ENCODE results near the gene HSCB.

The HSCB gene

GRCh38 chr22:28710576-28711191 is 31.2 kb upstream of the HSCB start:
- Histone ChIP-seq H2AFZ (ENCODE audit: low read depth, low read length, severe bottlenecking) (no peak overlapping the region), H3K36me3 (ENCODE audit: low read length) (peaks cover 23% of the 10 kb centered on the region), H3K4me3 (ENCODE audit: insufficient read depth, low read length, poor library complexity, severe bottlenecking) (no peak overlapping the region), H3K9me2 (replicated peaks; ENCODE audit: insufficient read depth, low read length) (no peaks in the 10 kb centered on the region), H3F3A (ENCODE audit: insufficient read depth) (no peaks in the 10 kb centered on the region), H3K9me3 (ENCODE audit: insufficient read depth, low read length) (no peaks in the 10 kb centered on the region), H3K79me2 (ENCODE audit: insufficient read depth, low read length) (no peaks in the 10 kb centered on the region), H4K20me1 (ENCODE audit: low read depth, low read length) (no peaks in the 10 kb centered on the region), H3K27me3 (ENCODE audit: low read length) (no peaks in the 10 kb centered on the region), H3K27ac (ENCODE audit: low read depth, low read length) (no peak overlapping the region), H3K4me2 (ENCODE audit: low read depth, low read length, poor library complexity, severe bottlenecking) (no peak overlapping the region), H3K9ac (ENCODE audit: low read length) (no peak overlapping the region)
- TF ChIP-seq CTCF (IDR thresholded peaks at IDR 0.05; ENCODE audit: insufficient read depth, low read length, poor library complexity, severe bottlenecking), result no peak
- no peak for TF ChIP-seq EZH2phosphoT487 (conservative IDR thresholded peaks at IDR 0.05; ENCODE audit: low read length)

GRCh38 chr22:28711341-28711740 is 30.5 kb upstream of the HSCB start:
- peaks cover 23% of the 10 kb centered on the region for H3K36me3 ChIP-seq (ENCODE audit: low read length)

GRCh38 chr22:28711820-28712777 is 29.7 kb upstream of the HSCB start:
- H3K9me3 ChIP-seq (ENCODE audit: insufficient read depth, low read length), result no peaks in the 10 kb centered on the region
- no peak overlapping the region for H3K4me2 ChIP-seq (ENCODE audit: low read depth, low read length, poor library complexity, severe bottlenecking)
- H3K79me2 ChIP-seq (ENCODE audit: insufficient read depth, low read length), result no peaks in the 10 kb centered on the region
- H3K27ac ChIP-seq (ENCODE audit: low read depth, low read length), result no peak overlapping the region
- H2AFZ ChIP-seq (ENCODE audit: low read depth, low read length, severe bottlenecking), result no peak overlapping the region
- H3K9me2 ChIP-seq (replicated peaks; ENCODE audit: insufficient read depth, low read length), result no peaks in the 10 kb centered on the region
- H4K20me1 ChIP-seq (ENCODE audit: low read depth, low read length), result no peaks in the 10 kb centered on the region
- H3K4me3 ChIP-seq (ENCODE audit: insufficient read depth, low read length, poor library complexity, severe bottlenecking), result no peak overlapping the region
- H3K36me3 ChIP-seq (ENCODE audit: low read length), result peaks cover 25% of the 10 kb centered on the region
- H3K27me3 ChIP-seq (ENCODE audit: low read length), result no peaks in the 10 kb centered on the region
- TF ChIP-seq CTCF (IDR thresholded peaks at IDR 0.05; ENCODE audit: insufficient read depth, low read length, poor library complexity, severe bottlenecking), result no peak
- TF ChIP-seq EZH2phosphoT487 (conservative IDR thresholded peaks at IDR 0.05; ENCODE audit: low read length), result no peak
- H3F3A ChIP-seq (ENCODE audit: insufficient read depth), result no peaks in the 10 kb centered on the region
- H3K9ac ChIP-seq (ENCODE audit: low read length), result no peak overlapping the region

More at GRCh38 chr22:28711341-28711740, 30.5 kb upstream of the HSCB start:
- Histone ChIP-seq H3K4me3 (ENCODE audit: insufficient read depth, low read length, poor library complexity, severe bottlenecking) (no peak overlapping the region), H4K20me1 (ENCODE audit: low read depth, low read length) (no peaks in the 10 kb centered on the region), H3K79me2 (ENCODE audit: insufficient read depth, low read length) (no peaks in the 10 kb centered on the region), H3K9ac (ENCODE audit: low read length) (no peak overlapping the region), H3K9me2 (replicated peaks; ENCODE audit: insufficient read depth, low read length) (no peaks in the 10 kb centered on the region), H3K4me2 (ENCODE audit: low read depth, low read length, poor library complexity, severe bottlenecking) (no peak overlapping the region), H3K27me3 (ENCODE audit: low read length) (no peaks in the 10 kb centered on the region), H2AFZ (ENCODE audit: low read depth, low read length, severe bottlenecking) (no peak overlapping the region), H3F3A (ENCODE audit: insufficient read depth) (no peaks in the 10 kb centered on the region), H3K27ac (ENCODE audit: low read depth, low read length) (no peak overlapping the region), H3K9me3 (ENCODE audit: insufficient read depth, low read length) (no peaks in the 10 kb centered on the region)
- TF ChIP-seq CTCF (IDR thresholded peaks at IDR 0.05; ENCODE audit: insufficient read depth, low read length, poor library complexity, severe bottlenecking) (no peak), EZH2phosphoT487 (conservative IDR thresholded peaks at IDR 0.05; ENCODE audit: low read length) (no peak)
